Measurements from ENCODE around the gene NFE2L2. TPM values are rescaled to one million over a fixed set of nuclear protein-coding genes. Genes with fewer than 3 reads are reported as not detected.
A peak's percentile ranks its signal among the peaks of the same experiment; 100 is the strongest.

Gene NFE2L2
- total and polyA plus RNA-seq, 2 donors (not counting 3 experiments of a cell fraction or from before 2014, with no cell fraction given): 57.1 to 66.2 TPM

GRCh38 chr2:177273408-177273807, 8.9 kb upstream of the NFE2L2 start:
- TF ChIP-seq MYC (IDR thresholded peaks at IDR 0.05; ENCODE audit: low read depth, low read length) (no peak), POLR2A (IDR thresholded peaks at IDR 0.05; ENCODE audit: low read depth, low read length) (no peak), EZH2 (IDR thresholded peaks at IDR 0.05; ENCODE audit: borderline replicate concordance, low read depth, low read length, severe bottlenecking) (no peak), MAX (IDR thresholded peaks at IDR 0.05; ENCODE audit: insufficient read depth, insufficient read length) (no peak), JUN (IDR thresholded peaks at IDR 0.05; ENCODE audit: borderline replicate concordance, insufficient read depth, insufficient read length, low read depth) (no peak), GATA2 (IDR thresholded peaks at IDR 0.05; ENCODE audit: insufficient read depth, insufficient read length, low read depth, low read length) (no peak), POLR2AphosphoS5 (IDR thresholded peaks at IDR 0.05; ENCODE audit: insufficient read depth, low read depth, low read length) (no peak), CTCF (IDR thresholded peaks at IDR 0.05; ENCODE audit: extremely low read depth in 1 of 2, insufficient read depth in 1 of 2, low read depth in 1 of 2, low read length in 2 of 2) (no peak)
- no peaks in the 10 kb centered on the region for H3K27me3 ChIP-seq (ENCODE audit: control insufficient read depth in 2 of 2, insufficient read depth in 2 of 2, low read length in 2 of 2)
- no peaks in the 10 kb centered on the region for H4K20me1 ChIP-seq (replicated peaks; ENCODE audit: control insufficient read depth, extremely low read depth, insufficient read depth, low read length)
- no peaks in the 10 kb centered on the region for H3K9me1 ChIP-seq (replicated peaks; ENCODE audit: control insufficient read depth, extremely low read depth, insufficient read depth, low read length)
- CTCF ChIA-PET: interaction anchor here (0.7 to 3.2 kb wide), 3 partner anchors 9 to 109 kb away, joined by 3 to 18 read pairs (median 8); partner anchors contain the start of gene NFE2L2
- no peaks in the 10 kb centered on the region for H3K36me3 ChIP-seq (ENCODE audit: control insufficient read depth in 2 of 2, extremely low read depth in 1 of 2, insufficient read depth in 2 of 2, low read length in 2 of 2)
- H3K27ac ChIP-seq (ENCODE audit: insufficient read depth, low read depth, low read length): peak overlapping the region; percentile 7
- H3K9ac ChIP-seq (replicated peaks; ENCODE audit: extremely low read depth, insufficient read depth, low read length): no peak overlapping the region
- H3K79me2 ChIP-seq (ENCODE audit: control insufficient read depth, insufficient read depth, low read length): no peaks in the 10 kb centered on the region
- H3K4me2 ChIP-seq (ENCODE audit: insufficient read depth, low read length): peak overlapping the region; percentile 17
- dilution Hi-C loops (cut with MboI; ENCODE audit: extremely low pct_ligation_motif_present, low sequenced_read_pairs) (no loop called here), intact Hi-C loops (cut with micrococcal nuclease) (loop anchor here (1.0 kb wide), 1 partner anchor 8 kb away; no protein-coding TSS in a partner anchor)
- no peak overlapping the region for H3K4me3 ChIP-seq (replicated peaks in 1 of 3; ENCODE audit: insufficient read depth in 1 of 3, low read depth in 1 of 3, low read length in 3 of 3)
- H3K9me3 ChIP-seq (replicated peaks; ENCODE audit: control insufficient read depth, insufficient read depth, low read length): no peaks in the 10 kb centered on the region
- no peak for FAIRE-seq
- H3K4me1 ChIP-seq (ENCODE audit: control insufficient read depth, extremely low read depth, insufficient read depth, low read length): peaks cover 25% of the 10 kb centered on the region
- no peak overlapping the region for H2AFZ ChIP-seq (ENCODE audit: low read depth, low read length)
- DNase-seq (ENCODE audit: low read depth, low spot score): no peak
- POLR2A ChIA-PET: no interaction called here
- no TSS peak for BruUV-seq (replicated peaks)
